ENCODE data around the gene NEK5. TPM values are rescaled to one million over a fixed set of nuclear protein-coding genes. Genes with fewer than 3 reads are reported as not detected.

Gene NEK5
- total and polyA plus RNA-seq, 2 donors from 2014 or later (not counting 2 experiments from before 2014, with no cell fraction given) = 0.02 TPM; not detected in 1

Other genes with a start within 250 kb of the NEK5 start
- gene ATP7B, start 117.6 kb downstream of the NEK5 start, total RNA-seq = 3.4 and 5.3 TPM in 2 replicates
- 1.0 and 1.4 TPM in 2 replicates for gene ATP7B, start 117.6 kb downstream of the NEK5 start, polyA plus RNA-seq
- gene ALG11, start 116.7 kb downstream of the NEK5 start, total RNA-seq = 11.9 and 12.3 TPM in 2 replicates
- 4.4 and 5.4 TPM in 2 replicates for gene ALG11, start 116.7 kb downstream of the NEK5 start, polyA plus RNA-seq
- 11.9 and 12.3 TPM in 2 replicates for gene UTP14C, start 104.4 kb downstream of the NEK5 start, total RNA-seq
- 2.6 and 2.9 TPM in 2 replicates for gene UTP14C, start 104.4 kb downstream of the NEK5 start, polyA plus RNA-seq
- gene NEK3, start 30.5 kb upstream of the NEK5 start, total RNA-seq = 9.8 and 12.2 TPM in 2 replicates
- gene NEK3, start 30.5 kb upstream of the NEK5 start, polyA plus RNA-seq = 8.7 and 9.0 TPM in 2 replicates